ENCODE measurements around the gene MAP7D1. TPM values are rescaled to one million over a fixed set of nuclear protein-coding genes. Genes with fewer than 3 reads are reported as not detected.
A peak's percentile ranks its signal among the peaks of the same experiment; 100 is the strongest.

Gene MAP7D1
- total RNA-seq, 1 experiment from 2014 or later, result 212 TPM

- ChIA-PET CTCF (interaction anchor here (0.6 to 1.1 kb wide), 6 partner anchors 8 to 125 kb away, joined by 3 to 4 read pairs (median 4); partner anchors contain the start of genes THRAP3 and TRAPPC3), POLR2A (interaction anchor here (0.5 to 0.6 kb wide), 2 partner anchors 12 to 34 kb away, joined by 3 to 7 read pairs; partner anchors contain the start of gene TRAPPC3)
- peaks cover 48% of the 10 kb centered on the region for H3K4me1 ChIP-seq (ENCODE audit: control insufficient read depth, insufficient read depth, low read length)
- no TSS peak for BruUV-seq (replicated peaks)
- intact Hi-C loops (cut with micrococcal nuclease; ENCODE audit: unreplicated experiment) (no loop called here), in situ Hi-C loops (cut with HindIII; ENCODE audit: low pct_unique_long_range_greater_than_20kb, low sequenced_read_pairs) (no loop called here)
- H3K27ac ChIP-seq (ENCODE audit: low read length), result peak overlapping the region; percentile 81
- TF ChIP-seq POLR2AphosphoS5 (IDR thresholded peaks at IDR 0.05; ENCODE audit: low read depth, low read length) (peak; percentile 37; the same call in 1 of the 2 replicates), TCF7L2 (IDR thresholded peaks at IDR 0.05; ENCODE audit: low read depth, low read length) (no peak), CTCF (IDR thresholded peaks at IDR 0.05) (no peak)
- no peaks in the 10 kb centered on the region for H3K27me3 ChIP-seq (ENCODE audit: control insufficient read depth, insufficient read depth, low read length)
- H3K9me3 ChIP-seq (ENCODE audit: control insufficient read depth, insufficient read depth, low read depth, low read length), result no peaks in the 10 kb centered on the region
- peak overlapping the region; percentile 24 to 48 for H3K4me3 ChIP-seq (ENCODE audit: low read depth in 2 of 2, low read length in 2 of 2)
- DNase-seq (ENCODE audit: low read depth, low spot score) (no peak), ATAC-seq (peak; percentile 63)
- peaks cover 2% of the 10 kb centered on the region for H3K36me3 ChIP-seq (ENCODE audit: control insufficient read depth, insufficient read depth, low read length)
Measured at GRCh38 chr1:36160949-36161485, 5.1 kb downstream of the MAP7D1 start.

- intact Hi-C loops (cut with micrococcal nuclease; ENCODE audit: unreplicated experiment), result no loop called here
- no peak for DNase-seq (ENCODE audit: low read depth, low spot score)
- H3K4me1 ChIP-seq (ENCODE audit: control insufficient read depth, insufficient read depth, low read length), result peaks cover 48% of the 10 kb centered on the region
- CTCF ChIA-PET, result interaction anchor here (0.7 to 1.1 kb wide), 2 partner anchors 13 to 62 kb away, joined by 3 to 6 read pairs; partner anchors contain the start of genes THRAP3 and TRAPPC3
- peak overlapping the region; percentile 81 for H3K27ac ChIP-seq (ENCODE audit: low read length)
- BruUV-seq (replicated peaks), result TSS peak; percentile 2
- H3K27me3 ChIP-seq (ENCODE audit: control insufficient read depth, insufficient read depth, low read length), result no peaks in the 10 kb centered on the region
- H3K36me3 ChIP-seq (ENCODE audit: control insufficient read depth, insufficient read depth, low read length), result peaks cover 2% of the 10 kb centered on the region; the same call in 1 of the 2 replicates
- no peak; the same call in 1 of the 2 replicates for ATAC-seq
- H3K4me3 ChIP-seq (ENCODE audit: low read depth in 2 of 2, low read length in 2 of 2), result peak overlapping the region in 1 of 2 experiments; percentile 48; a peak in 2 of 4 replicates
- POLR2A ChIA-PET, result interaction anchor here (0.5 kb wide), 1 partner anchor 12 kb away, joined by 3 read pairs; the partner anchor contains the start of gene TRAPPC3
- H3K9me3 ChIP-seq (ENCODE audit: control insufficient read depth, insufficient read depth, low read depth, low read length), result no peaks in the 10 kb centered on the region
- in situ Hi-C loops (cut with HindIII; ENCODE audit: low pct_unique_long_range_greater_than_20kb, low sequenced_read_pairs), result no loop called here
- TF ChIP-seq REST (IDR thresholded peaks at IDR 0.05; ENCODE audit: insufficient read depth in 1 of 2, low read depth in 2 of 2, low read length in 1 of 2), result no peak
- no peak for TF ChIP-seq TCF7L2 (IDR thresholded peaks at IDR 0.05; ENCODE audit: low read depth, low read length)
- TF ChIP-seq POLR2AphosphoS5 (IDR thresholded peaks at IDR 0.05; ENCODE audit: low read depth, low read length), result no peak
- no peak for TF ChIP-seq CTCF (IDR thresholded peaks at IDR 0.05)
- no peak for TF ChIP-seq SIN3A (IDR thresholded peaks at IDR 0.05; ENCODE audit: borderline replicate concordance, insufficient read depth, low read depth, low read length)
Measured at GRCh38 chr1:36161641-36162531, 5.9 kb downstream of the MAP7D1 start.
